ENCODE measurements around the gene CCDC201.
"Not testable (repeated sequence)": the region's sequence is repeated elsewhere in the genome, so short reads cannot be mapped to it uniquely, and the experiment has no call there.

GRCh38 chr7:45826550-45826949 is 46.3 kb downstream of the CCDC201 start:
- not testable (repeated sequence) for TF ChIP-seq CTCF (IDR thresholded peaks at IDR 0.05); POLR2AphosphoS5 (IDR thresholded peaks at IDR 0.05; ENCODE audit: low read depth, low read length); SIN3A (IDR thresholded peaks at IDR 0.05; ENCODE audit: borderline replicate concordance, insufficient read depth, low read depth, low read length); REST (IDR thresholded peaks at IDR 0.05; ENCODE audit: insufficient read depth in 1 of 2, low read depth in 2 of 2, low read length in 1 of 2)

Data from Panc1 (cell line).